NCI-H2107 treated with DMSO at 0.1 percent for 48 hours (cell line): Measurements from ENCODE around the gene MCOLN1.

Experiments used
- DNase-seq: peaks from one replicate; lab custom pipeline; 2025; ENCODE audit not compliant: unreplicated experiment; lab: John Stamatoyannopoulos, UW

MCOLN1 gene

DNA sequence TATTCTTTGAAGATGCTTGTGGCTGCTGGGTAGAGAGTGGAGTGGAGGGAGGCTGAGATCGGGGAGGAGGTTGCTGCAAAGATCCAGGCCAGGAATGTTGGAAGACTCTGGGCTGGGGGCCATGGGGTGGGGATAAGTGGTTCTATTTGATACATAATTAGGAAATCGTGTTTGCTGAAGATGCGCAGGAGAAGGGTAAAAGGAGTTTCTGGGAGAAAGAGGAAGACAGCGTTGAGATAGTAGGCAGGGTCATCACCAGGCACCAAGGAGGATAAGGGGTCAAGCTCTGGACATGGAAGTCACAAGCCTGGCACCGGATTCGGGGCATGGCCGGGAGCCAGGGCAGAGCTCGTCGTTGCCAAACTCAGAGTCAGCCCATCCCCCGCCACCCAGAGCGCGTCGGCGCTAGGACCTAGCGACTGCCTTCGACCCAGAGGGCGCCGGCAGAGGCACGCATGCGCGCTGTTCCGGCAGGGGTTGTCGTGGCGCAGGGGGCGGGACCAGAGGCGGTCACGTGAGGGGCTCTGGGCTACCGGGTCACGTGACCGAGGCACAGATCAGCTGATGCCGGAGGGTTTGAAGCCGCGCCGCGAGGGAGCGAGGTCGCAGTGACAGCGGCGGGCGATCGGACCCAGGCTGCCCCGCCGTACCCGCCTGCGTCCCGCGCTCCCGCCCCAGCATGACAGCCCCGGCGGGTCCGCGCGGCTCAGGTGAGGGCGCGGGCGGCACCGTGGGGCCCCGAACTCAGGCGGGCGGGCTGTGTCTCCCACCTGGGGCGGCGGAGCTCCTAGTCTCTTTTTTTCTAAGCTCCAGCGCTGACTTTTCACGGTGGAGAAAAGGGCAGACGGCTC is at the start of gene MCOLN1:
Gene MCOLN1 (plus strand): TSS at position 553 of the 851 bp plus-strand sequence. CDS start 127 bp downstream, at position 680.
- DNase-seq, result peak; percentile 77

DNA sequence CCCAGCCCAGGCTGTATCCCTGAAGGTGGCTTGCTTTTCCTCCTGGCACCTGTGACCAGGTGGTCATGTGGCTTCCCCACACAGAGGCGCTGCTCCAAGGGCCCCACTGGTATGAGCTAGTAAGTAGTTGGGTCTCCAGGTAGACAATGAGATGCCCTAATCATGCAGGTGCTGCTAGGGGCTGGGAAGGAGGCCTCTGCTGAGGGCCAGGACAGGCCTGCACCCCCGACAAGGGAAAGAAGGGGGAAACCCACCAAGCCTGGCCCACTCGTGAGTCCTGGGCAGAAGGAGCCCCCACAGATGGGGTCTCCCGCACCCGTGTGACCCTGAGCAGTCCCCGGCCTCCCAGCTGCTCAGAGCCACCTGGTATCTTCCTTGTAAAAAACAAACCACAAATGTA is 46.8 kb upstream of the MCOLN1 start:
- DNase-seq, result no peak

DNA sequence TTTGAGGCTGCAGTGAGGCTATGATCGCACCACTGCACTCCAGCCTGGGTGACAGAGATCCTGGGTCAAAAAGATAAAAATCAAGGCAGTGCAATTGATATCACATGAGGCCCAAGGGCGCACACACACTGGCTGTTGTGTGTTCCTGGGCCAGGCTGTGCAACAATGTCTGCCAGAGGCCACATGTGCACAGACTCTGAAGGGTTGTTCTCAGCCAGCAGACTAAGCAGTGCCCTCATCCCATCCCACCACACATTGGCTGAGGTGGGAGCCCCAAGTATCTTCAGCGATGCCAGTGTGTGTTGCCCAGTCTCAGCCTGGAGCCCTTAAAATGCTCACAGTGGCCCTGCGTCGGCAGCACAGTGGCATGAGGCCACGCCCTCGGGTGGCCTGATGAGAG is 46.2 kb upstream of the MCOLN1 start:
- no peak for DNase-seq

DNA sequence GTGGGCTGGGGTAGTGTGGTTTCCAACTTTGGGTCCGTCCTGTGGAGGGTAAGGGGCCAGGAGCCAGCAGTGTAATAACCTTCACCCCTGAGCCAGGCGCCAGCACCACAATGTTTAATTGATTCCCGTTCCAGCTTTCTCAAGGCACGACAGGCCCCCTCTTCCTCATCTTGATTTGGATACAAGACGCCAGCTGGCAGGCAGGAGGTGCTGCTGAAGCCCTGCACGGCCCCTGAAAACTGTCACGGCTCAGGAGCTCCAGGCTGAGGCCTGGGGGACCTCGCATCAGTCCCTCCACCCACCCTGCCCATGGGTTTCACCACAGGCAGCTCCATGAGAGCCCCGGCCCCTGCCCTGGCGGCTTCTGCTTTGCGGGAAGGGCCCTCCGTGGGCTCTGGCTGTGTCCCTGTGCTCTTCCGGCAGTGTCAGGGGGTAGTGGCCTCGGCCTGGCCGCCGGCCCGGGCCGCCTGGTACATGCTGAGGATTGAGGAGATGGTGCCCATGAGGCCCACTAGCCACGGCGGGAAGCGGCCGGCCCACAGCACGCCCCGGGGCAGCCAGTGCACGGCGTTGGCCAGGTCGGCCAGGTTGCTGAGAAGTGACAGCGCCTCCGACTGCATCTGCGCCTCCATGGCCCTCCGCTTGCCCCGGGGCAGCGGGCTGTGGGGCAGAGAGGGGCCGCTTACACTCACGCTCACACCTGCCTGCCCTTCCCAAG is 45.5 kb upstream of the MCOLN1 start:
- DNase-seq, result no peak

DNA sequence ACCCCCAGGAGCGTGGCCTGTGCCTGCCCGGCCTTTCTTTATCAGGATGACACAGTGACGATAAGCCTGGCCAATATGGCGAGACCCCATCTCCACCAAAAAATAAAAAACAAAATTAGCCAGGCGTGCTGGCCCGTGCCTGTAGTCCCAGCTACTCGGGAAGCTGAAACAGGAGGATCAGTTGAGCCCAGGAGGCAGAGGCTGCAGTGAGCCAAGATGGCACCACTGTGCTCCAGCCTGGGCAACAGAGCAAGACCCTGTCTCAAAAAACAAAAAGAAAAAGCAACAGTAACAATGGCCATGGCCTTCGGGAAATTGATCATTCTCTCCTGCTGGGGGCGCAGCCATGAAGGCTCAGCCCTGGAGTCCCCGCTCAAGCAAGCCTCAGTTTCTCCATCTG is 44.7 kb upstream of the MCOLN1 start:
- no peak for DNase-seq

DNA sequence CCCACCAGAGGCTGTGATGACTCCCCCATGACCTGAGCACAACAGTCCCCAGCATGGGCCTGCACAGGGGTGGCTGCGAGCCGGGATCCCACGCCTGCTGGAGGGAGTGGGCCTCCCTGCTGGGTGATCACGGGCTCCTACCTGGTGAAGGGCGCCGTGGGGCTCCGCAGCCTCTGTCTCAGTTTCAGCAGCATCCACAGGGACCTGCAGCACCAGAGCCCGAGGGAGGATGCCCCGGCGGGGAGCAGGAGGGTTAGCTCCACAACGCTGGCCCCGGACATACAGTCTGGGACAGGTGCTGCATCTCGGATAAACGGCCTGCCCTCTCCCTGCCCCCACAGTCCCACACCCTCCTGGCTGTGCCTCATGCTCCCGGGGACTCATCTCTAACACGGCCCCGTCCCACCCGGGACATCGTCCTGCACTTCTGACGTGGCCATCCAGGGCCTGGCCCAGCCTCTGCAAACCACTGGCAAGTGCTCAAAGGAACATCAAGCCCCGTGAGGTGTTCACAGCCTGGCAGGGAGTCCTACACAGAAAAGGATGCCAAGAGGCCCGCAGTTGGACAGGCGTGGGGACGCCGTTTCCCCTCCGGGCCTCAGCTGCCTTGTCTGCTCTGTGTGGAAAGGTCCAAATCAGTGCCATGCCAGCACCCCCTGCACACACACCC is 44.1 kb upstream of the MCOLN1 start:
- no peak for DNase-seq

DNA sequence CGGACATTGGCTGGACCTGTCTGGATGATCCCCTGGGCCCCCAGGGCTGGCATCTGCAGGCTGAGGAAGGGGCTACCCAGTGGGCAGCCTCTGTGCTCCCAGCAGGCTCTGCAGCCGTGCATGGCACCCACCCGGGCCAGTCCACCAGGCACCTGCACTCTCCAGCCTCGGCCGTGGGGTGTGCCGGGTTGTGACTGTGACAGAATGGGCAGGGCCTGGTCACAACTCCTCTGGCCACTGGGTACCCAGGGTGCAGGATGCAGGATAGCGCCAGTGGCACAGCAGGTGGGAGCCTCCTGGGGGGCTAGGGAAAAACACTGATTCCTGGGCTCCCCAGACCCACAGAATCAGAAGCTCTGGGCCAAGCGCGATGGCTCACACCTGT is 43.6 kb upstream of the MCOLN1 start:
- DNase-seq, result no peak

DNA sequence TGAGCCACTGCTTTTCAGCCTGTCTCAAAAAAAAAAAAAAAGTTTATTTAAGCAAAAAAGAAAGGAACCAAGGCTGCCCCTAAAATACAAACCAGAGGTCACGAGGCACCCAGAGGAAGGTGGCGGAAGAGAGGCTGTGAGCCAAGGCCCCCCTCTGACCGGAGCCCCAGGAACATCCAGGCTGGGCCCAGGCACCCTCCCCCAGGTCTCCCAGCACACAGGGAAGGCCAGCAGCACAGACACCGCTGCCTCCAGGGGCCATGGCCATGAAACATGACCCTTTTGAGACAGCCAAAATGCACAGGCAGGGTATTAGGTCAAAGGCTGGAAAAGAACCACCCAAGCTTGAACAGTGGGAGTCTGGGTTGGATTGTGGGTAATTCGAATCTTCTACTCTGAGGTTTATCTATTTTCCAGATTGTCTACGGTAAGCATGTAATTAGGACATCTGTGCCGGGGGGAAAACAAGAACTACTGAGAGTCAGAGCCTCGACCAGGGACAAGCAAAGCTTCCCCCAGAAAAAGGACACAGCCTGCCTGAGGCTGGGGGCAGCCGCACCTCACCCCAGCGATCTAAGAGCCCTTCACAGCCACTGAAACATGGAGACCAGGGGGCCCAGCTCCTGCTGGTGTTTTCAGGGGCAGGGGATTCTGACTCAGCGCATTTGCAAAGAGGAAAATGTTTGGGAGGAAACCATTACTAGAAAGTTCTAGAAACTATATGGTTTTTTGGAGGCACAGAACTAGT is 42.0 kb upstream of the MCOLN1 start:
- no peak for DNase-seq

DNA sequence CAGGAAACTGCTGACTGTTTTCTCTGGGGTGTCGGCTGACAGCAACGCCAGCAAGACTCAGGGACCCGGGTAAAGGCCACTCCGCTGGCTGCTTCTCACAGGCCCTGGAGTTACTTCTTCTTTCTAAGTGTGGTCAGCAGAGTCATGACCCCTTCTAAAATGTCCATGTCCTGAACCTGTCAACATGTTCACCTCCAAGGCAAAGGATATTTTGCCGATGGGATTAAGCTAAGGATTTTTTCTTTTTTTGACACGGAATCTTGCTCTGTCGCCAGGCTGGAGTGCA is 41.5 kb upstream of the MCOLN1 start:
- no peak for DNase-seq

DNA sequence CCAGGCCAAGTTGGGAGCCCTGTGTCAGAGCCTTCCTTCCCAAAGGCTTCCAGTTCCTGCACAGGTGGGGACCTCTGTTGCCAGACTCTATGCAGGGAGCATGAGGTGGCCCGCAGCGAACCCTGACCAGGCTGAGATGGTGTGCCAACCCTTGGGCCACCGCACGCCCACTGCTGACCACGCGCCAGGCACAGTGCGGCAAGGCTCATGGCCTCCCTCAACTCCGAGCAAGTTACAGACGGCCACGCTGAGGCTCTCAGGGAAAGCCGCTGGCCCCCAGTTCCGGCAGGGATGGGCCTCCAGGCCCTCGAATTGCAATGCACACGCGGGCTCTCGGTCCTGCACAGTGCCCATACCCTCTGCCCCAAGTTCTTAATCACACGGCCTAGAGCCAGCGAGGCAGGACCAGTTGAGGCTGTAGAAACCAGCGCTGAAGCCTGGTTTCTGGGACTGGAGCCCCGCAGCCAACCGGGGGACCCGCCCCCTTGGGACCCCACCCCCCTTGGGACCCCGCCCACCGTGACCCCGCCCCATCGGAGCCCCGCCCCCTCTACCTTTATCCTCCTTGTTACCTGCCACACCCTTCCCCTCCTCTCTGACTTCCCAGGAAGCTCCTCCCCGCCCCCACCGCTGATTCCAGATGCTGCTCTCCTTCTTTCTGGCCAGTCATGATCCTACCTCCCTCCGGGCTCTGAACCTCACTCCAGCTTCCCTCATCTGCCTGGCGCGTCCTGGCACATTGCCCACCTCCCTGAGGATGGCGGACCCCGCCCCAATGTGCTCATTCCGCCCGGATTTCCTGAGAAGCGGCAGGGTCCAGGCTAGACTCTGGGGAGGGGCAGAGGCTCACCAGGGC is 39.6 kb upstream of the MCOLN1 start:
- DNase-seq, result no peak

DNA sequence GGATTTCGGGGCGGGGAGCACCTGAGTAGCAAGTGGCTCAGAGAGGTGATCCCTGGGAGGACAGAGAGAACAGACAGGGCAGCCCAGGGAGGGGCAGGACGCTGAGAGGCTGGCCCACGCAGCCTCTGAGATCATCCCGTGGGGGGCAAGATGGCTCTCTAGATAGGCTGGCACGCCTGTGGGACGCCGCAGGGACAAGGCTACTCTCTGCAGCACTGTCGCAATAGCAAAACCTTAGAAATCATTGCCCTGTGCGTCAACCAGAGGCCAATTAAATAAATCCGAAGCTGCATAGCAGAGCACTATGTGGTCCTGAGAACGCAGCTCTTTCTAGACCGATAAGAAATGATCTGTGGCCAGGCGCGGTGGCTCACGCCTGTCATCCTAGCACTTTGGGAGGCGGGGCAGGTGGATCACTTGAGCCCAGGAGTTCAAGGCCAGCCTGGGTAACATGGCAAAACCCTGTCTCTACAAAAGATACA is 38.7 kb upstream of the MCOLN1 start:
- DNase-seq, result no peak

DNA sequence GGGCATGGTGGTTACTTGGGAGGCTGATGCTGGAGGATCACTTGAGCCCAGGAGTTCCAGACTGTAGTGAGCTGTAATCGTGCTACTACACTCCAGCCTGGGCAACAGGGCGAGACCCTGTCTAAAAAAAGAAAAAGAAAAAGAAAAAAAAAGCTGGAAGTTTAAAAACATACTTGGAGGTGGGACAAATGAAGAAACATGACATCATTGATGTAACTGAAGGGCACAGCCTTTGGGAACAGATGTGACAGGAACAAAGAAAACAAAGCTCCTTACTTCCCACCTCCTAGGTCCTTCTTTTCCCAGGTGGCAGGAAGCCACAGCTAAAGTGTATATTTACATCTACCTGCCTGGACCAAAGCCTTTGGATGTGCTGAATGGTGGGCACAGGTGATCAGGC is 35.5 kb upstream of the MCOLN1 start:
- no peak for DNase-seq

DNA sequence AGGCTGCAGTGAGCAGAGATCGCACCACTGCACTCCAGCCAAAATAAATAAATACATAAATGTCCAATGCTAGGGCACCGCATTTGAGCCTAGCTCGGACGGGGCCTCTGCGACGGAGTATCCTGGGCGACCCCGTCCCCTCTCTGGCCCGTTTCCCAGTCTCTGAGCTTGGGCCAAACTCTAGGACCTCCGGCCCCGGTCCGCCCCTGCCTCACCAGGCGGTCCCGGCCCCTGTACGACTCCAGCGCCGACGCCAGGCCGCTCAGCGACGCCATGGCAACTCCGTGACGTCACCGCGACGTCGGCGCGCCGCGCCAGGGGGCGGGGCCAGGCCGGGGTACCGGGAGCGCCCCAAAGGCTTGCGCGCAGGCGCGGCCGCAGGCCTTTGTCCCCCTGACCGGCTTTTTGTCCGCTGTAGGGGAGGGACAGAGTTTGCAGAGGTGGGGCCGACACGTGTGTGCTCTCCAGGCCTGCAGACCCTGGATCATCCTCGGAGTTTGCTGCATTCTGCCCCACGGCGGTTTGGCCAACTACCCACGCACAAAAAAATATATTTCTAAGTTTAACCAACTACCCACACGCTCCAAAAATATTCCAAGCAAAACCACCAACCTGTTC is 33.6 kb upstream of the MCOLN1 start, which contains the start of gene PEX11G:
Gene PEX11G (minus strand): TSS at position 300 of the 618 bp plus-strand sequence. CDS start 25 bp downstream, at position 275.
- peak; percentile 49 for DNase-seq

DNA sequence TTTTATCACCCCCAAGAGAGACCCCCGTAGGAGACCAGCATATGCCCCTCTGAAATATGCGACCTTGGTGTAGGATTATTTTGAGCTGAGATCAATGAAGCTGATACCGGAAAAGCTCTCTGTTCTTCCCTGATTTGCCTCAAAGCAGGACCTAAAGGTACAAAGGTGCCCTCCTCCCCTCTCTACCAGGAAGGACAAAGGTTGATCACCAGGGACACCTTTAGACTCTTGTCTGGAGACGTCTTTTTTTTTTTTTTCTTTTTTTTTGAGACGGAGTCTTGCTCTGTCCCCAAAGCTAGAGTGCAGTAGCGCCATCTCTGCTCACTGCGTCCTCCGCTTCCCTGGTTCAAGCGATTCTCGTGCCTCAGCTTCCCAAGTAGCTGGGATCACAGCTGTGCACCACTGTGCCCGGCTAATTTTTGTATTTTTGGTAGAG is 32.8 kb upstream of the MCOLN1 start:
- DNase-seq, result no peak

DNA sequence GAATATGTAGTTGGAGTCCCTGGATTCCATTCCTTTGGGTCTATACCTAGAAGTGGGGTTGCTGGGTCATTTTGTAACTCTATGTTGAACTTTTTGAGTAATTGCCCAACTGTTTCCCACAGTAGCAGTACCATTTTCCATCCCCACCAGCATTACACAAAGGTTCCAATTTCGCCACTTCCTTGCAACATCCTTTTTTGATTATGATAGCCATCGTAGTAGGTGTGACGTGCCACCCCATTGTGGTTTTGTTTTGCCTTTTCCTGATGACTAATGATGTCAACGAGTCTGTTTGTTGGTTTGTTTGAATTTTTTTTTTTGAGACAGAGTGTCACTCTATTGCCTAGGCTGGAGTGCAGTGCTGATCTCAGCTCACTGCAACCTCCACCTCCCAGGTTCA is 30.3 kb upstream of the MCOLN1 start:
- no peak for DNase-seq

DNA sequence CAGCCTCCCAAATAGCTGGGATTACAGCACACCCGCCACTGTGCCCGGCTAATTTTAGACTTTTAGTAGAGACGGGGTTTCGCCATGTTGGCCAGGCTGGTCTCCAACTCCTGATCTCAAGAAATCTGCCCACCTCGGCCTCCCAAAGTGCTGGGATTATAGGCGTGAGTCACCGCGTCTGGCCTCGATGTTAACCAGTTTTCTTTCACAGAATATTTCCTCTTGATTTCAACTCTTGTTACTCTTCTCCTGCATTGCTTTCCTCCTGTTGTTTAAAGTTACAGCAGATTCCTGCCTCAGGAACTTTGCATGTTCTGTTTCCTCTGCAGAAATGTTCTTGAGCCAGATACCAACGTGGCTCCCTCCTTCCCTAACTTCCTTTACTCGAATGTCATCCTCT is 29.9 kb upstream of the MCOLN1 start:
- DNase-seq, result no peak

DNA sequence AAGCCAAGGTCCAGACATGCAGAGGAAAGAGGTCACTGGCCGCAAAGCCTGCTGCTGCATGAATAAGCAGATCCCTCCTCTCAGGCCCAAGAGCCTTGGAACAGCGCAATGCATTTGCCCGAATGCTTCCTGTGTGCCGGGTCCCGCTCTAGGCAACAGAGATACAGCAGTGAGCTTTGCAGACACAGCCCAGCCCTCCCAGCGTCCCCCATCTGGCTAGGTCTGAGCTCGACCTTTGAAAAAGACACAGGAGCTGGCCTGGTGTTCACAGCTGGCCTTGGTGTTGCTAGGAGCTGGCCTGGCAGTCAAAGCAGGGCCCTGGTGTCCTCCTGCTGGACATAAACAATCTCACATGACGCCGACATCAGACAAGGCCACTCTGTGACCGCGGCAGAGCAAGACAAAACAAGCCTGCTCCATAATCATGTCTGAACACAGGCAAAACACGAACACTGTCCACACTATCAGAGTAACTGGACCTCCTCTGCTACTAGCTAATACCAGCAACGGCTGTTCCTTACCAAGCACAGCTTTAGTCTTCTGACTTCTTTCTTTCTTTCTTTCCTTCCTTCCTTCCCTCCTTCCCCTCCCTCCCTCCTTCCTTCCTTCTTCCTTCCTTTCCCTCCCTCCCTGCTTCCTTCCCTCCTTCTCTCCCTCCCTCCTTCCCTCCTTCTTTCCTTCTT is 27.9 kb upstream of the MCOLN1 start:
- no peak for DNase-seq

DNA sequence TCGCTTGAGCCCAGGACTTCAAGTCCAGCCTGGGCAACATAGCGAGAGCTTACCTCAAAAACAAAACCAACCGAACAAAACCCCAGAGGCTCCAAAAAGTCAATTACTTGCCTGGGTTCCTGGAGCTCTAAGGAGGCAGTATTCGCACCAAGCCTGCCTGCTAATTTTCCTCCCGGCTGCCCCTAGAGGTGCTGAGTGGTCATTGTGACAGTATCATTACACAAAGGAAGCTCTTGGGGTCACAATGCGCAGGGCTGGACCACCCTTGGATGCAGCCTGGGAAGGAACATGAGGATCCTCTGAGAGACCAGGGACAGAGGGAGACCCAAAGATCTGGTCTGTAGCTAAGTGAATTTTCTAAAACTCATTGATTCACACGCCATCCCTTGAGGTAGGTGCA is 25.1 kb upstream of the MCOLN1 start:
- DNase-seq, result no peak

DNA sequence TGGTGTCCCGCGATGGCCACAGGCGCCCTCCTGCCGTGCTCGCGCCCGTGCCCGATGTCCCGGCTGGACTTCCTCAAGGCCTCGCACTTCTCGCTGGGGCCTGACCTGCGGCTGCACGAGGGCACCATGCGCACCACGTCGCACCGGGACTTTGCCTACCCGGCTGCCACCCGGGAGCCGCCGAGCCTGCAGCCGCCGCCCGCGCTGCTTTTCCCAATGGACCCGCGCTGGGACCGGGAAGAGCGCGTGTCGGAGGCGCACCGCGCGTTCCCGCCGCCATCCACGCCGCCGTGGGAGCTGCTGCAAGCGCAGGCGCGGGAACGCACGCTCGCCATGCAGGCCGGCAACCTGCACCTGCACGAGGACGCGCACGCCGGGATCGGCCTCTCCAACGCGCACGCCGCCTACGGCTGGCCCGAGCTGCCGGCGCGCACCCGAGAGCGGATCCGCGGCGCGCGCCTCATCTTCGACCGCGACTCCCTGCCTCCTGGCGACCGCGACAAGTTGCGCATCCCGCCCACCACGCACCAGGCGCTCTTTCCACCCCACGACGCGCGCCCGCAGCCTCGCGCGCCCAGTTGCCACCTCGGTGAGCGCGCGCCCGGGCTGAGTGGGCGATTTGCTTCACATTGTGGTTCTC is 21.5 kb upstream of the MCOLN1 start:
- DNase-seq, result peak; percentile 37
